Measurements from ENCODE around the gene PDE9A. TPM values are rescaled to one million over a fixed set of nuclear protein-coding genes. Genes with fewer than 3 reads are reported as not detected.

Gene PDE9A
- total RNA-seq, 1 experiment from 2014 or later = 44.8 TPM

Other genes with a start within 250 kb of the PDE9A start
- 0.09 TPM in 1 of 3 replicates, not detected in the others for gene UBASH3A, start 249.7 kb upstream of the PDE9A start, total RNA-seq (2021)
- gene RSPH1, start 157.4 kb upstream of the PDE9A start, total RNA-seq (2021) = 0.11 to 0.30 TPM (median 0.16 TPM) in 3 replicates
- 22.7 to 26.3 TPM (median 25.8 TPM) in 3 replicates for gene SLC37A1, start 139.8 kb upstream of the PDE9A start, total RNA-seq (2021)
- gene WDR4, start 225.9 kb downstream of the PDE9A start, total RNA-seq (2021) = 41.5 to 42.6 TPM (median 42.2 TPM) in 3 replicates
- 28.5 to 32.6 TPM (median 30.9 TPM) in 3 replicates for gene NDUFV3, start 239.7 kb downstream of the PDE9A start, total RNA-seq (2021)

Measured in WTC11 (cell line).